ENCODE data around the gene ATP2B2. TPM values are rescaled to one million over a fixed set of nuclear protein-coding genes. Genes with fewer than 3 reads are reported as not detected.

ATP2B2 gene
- total RNA-seq, 1 donor = 0.27 TPM

DNA sequence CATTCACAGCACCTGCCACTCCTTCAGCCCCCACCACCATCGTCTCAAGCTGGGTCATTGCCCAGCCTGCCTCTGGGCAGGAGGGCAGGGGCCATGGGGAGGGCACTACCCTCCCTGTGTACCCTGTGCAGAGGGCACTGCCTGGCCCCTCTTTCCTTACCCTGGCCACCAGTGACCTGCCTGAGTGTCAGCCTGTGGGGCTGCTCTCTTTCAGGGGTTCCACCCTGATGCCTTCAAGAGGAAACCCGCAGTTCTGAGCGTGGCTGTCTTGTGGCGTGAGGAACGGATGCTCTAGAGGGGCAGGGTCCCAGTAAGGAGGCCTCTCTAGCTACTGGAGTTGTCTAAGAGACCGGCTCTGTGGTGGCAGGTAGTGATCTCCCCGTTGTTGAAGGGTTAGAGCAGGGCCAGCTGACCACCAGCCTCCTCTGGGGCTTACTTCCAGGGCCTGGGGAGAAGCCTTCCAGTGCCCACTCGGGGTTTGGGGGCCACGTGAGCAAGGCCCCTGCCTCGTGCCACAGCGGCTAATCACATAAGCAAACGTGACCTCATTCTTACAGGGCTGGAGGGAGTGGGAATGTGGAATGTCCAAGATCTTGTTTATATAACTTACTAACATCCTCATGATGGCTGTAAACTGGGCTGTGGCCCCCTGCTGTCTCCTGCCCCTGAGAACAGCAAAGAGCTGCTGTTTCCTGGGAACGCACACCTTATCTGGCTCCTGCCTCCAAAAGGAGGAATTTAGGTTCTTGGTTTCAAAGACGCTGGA lies 153.1 kb downstream of the ATP2B2 start:
- no peak for DNase-seq (ENCODE audit: low read depth in 2 of 3, low spot score in 2 of 3)

DNA sequence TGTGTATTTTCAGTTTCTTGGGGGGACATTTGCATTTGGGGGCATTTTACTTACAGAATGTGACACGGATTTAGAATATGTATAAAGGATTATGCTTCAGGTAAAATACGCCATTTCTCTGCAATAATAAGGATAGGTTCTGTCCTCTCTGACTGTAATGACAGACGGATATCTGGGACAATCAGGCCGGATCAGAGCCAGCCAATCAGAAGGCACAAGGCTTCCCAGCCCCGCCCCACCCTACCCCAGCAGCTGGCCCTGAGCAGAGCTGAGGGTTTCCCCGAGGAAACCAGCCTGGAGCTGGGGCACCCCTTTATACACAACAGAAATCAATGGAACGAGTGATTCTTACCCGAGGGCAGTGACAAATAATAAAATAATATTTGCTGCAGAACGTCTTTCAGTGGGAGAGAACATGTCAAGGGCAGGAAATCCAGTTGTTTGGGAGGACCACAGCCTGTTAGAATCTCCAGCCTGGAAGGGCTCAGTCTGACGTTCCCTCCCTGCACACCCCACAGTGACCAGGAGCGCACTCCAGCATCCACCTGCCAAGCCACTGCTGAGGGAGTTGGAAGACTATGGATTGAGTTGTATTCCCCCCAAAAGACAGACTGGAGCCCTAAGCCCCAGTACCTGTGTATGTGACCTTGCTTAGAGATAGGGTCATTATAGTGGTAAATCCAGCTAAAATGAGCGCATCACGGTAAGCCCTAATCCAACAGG lies 154.2 kb downstream of the ATP2B2 start:
- no peak for DNase-seq (ENCODE audit: low read depth in 2 of 3, low spot score in 2 of 3)

DNA sequence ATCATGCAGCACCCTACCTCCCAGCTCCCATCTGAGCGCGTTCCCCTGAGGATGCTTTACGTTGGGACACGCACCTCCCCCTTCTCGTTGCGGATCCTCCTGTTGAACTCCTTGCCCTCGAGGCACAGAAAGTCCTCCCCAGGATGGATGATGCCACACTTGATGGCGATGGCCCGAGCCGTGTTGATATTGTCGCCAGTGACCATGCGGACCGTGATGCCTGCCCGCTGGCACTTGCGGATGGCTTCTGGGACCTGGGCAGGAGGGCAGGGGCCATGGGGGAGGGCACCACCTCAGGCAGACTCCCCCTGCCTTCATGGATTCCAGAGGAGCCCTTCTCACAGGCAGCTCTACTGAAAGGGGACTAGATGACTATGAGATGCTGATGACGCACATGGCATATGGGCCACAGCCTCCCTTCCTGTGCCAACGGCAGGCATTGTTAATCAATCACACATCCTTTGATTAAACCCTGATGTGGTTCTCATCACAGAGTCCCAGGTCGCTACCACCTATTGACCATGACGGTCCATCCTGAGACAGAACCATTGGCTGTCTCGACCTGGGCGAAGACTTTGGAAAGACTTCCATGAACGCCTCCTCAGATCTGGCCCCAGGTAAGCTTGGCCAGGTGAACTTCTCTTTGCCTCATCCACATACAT lies 154.9 kb downstream of the ATP2B2 start:
- no peak for DNase-seq (ENCODE audit: low read depth in 2 of 3, low spot score in 2 of 3)

GRCh38 chr3:10349801-10350200 lies 155.6 kb downstream of the ATP2B2 start:
- DNase-seq (ENCODE audit: low read depth in 2 of 3, low spot score in 2 of 3) = no peak

- no peak for DNase-seq (ENCODE audit: low read depth in 2 of 3, low spot score in 2 of 3)
Measured at GRCh38 chr3:10348404-10348721, 157.0 kb downstream of the ATP2B2 start.

DNA sequence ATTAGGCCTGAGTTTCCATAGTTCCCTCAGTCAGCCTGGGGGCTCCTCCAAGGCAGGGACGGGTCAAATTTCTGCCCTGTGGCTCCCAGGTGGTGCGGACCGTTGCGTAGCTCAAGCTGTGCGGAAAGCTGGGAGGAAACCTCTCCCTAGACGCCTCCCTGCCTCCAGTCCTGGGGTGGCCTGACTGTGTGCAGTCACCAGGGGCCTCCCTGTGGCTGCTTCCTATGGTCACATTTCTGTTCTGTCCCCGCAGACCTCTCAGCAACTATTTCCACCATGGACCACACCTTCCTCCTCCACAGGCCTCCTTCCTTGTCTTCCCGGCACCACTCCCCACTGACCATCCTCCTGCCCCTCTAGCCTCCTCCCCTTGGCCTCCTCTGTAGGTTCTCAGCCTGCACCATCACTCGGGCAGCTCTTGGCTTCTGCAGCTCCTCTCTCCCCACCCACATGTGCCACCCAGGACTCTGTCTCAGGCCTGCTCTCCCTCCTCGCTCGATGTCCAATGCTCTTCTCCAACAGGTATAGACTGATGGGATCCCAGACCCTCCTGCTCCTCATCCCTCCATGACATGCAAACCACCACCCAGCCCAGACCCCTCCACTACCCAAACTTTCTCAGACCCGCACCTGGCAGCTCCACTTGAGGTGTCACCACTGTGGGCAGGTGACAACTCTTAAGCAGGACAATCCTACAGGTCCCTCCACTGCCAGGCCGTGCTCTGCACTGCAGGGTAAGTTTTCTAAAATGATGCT lies 157.6 kb downstream of the ATP2B2 start:
- no peak for DNase-seq (ENCODE audit: low read depth in 2 of 3, low spot score in 2 of 3)

- no peak for DNase-seq (ENCODE audit: low read depth in 2 of 3, low spot score in 2 of 3)
Measured at GRCh38 chr3:10345911-10346310, 159.5 kb downstream of the ATP2B2 start.

GRCh38 chr3:10344944-10345575 lies 160.3 kb downstream of the ATP2B2 start:
- DNase-seq (ENCODE audit: low read depth in 2 of 3, low spot score in 2 of 3) = no peak

DNA sequence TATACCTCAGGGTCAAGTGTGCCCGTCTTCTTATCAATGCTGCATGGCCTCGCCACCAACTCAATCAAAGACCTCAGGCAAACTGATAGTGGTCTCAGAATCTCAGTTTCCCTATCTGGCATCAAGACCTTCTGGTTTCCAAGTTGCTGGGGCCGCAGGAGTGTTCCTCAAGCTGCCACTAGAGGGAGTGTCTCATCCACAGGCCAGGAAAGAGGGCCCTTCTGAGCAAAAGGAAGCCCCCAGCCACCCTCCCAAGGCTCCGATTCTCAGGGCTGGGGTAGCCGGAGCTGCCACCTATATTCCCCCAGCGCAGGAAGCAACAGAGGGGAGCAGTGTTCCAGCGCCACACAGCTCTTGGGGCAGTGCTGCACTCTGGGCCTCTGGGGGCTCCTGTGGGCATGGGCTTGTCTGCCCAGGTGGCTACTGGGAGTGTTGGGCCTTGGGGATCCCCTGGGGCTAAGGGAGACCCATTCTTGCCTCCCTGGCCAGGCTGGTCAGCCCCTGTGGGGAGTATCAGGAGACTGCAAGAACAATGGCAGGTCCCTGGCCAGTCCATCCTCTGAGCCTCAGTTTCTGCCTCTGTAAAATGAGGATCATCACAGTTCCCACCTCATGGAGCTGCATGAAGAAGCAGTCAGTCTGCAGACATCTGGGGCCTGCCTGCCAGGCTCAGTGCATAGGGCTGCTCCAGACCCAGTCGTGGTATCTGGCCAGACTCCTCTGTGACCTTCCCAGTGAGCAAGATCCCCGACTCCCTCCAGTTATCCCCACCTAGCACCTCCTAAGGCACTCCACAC lies 161.0 kb downstream of the ATP2B2 start:
- DNase-seq (ENCODE audit: low read depth in 2 of 3, low spot score in 2 of 3) = peak in 2 of 3 donors; percentile 31 to 60

DNA sequence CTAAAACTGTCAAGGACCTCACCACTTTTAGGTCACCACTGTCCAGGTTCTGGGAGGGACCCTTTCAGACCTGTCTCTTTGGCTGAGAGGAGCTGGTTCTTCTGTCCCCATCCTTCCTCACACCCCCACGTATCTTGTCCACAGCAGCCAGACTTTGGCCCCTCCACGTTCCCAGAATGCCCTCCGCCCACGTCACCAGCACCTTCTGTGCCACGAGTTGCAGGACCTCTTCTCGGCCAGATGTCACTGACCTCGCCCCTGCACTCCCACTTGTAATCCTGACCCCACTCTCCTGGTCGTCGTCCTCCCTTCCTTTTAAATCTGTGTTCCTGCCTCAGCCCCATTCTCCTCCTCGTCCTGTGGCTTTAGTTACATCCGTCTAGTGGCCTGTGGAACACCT lies 161.9 kb downstream of the ATP2B2 start:
- DNase-seq (ENCODE audit: low read depth in 2 of 3, low spot score in 2 of 3) = no peak

DNA sequence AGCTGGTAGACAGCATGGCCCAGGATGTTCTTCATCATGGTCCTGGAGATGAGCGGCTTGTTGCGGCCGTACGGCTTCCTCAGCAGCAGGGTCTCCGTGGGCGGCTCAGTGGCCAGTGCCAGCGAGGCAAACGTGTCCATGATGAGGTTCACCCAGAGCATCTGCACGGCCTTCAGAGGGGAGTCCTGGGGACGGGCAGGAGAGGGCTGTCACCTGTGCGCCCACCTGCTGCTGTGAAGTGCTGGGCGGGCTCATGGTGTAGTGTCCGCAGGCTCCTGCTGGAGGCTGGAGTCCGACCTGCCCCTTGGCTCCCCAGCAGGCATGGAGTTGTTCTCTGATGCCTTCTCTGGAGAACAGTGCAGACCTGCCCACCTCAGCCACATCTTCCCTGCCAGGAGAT lies 162.6 kb downstream of the ATP2B2 start:
- DNase-seq (ENCODE audit: low read depth in 2 of 3, low spot score in 2 of 3) = no peak

GRCh38 chr3:10341901-10342398 lies 163.4 kb downstream of the ATP2B2 start:
- no peak for DNase-seq (ENCODE audit: low read depth in 2 of 3, low spot score in 2 of 3)

GRCh38 chr3:10340476-10340875 lies 164.9 kb downstream of the ATP2B2 start:
- DNase-seq (ENCODE audit: low read depth in 2 of 3, low spot score in 2 of 3) = no peak

- DNase-seq (ENCODE audit: low read depth in 2 of 3, low spot score in 2 of 3) = no peak
Measured at GRCh38 chr3:10340046-10340445, 165.3 kb downstream of the ATP2B2 start.

DNA sequence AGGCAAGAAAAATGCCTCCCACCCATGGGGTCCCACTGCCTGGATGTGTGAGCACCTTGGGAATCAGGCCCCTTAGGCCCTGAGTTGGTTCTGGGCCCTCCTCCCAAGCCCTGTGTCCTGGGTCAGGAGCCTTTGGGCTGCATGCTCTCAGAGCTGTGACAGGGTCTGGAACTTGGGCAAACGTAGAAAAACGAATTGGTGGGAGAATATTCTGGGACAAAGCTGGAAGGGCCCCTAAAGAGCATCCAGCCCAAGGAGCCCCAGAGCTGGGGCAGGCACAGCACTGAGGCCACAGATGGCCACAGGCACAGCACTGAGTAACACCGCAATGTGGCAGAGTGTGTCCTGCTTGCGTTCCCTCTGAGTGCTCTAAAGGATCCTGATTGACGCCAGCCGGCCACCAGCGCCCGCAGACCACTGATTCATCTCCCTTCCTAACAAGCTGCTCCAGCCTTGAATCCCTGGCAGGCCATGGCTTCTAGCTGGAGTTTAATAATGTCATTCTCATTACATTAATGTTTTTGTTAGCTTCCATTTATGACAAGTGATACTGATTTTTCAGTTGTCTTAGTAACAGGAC lies 165.9 kb downstream of the ATP2B2 start:
- DNase-seq (ENCODE audit: low read depth in 2 of 3, low spot score in 2 of 3) = no peak

DNA sequence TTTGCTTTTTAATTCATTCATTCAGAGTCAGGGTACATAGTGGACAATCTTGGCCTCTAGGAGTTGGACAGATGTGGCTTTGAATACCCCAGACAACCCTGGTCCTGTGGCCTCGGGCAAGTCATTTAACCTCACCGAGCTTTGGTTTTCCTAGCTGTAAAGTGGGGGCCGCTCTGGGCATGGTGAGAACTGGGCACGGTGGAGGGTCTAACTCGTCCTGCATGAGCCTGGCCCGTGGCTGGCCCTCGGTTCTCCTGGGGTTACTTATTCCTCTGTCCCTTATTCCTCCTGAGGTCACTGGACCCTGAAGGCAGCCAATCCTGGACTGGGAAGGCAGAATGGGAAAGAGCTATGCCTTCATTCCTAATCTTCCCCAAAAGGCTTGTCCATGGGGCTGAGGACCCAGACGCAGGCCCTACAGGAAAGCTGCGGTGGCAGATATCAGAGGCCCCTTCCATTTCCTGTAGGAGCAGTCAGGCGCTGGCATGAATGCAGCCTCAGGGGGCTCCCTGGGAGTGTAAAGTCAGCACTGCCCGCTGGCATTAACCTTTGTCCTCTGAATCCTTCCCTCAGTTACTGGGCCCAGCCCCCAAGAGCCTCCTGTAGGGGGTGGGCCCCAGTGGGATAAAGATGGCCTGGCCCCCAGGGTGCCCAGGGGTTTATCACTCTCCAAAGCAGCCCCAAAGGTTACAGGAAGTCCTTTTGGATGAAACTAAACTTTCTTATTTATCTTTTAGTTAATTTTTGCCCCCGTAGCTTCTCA lies 166.6 kb downstream of the ATP2B2 start:
- DNase-seq (ENCODE audit: low read depth in 2 of 3, low spot score in 2 of 3) = peak in 1 of 3 donors; percentile 44

DNA sequence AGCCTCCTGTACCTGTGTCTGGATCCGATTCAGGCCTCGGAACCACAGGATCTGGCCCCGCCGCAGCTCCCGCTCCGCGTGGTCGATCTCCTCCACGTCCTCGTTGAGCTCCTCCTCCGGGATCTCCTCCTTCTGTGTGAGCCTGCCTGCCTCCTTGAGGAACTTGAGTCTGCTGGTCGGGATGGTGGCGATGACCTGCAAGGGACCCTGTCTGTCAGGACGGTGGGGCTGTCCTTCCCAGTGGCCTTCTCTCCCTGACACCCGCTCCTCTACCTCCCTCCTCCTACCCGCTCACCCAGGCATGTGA lies 167.3 kb downstream of the ATP2B2 start:
- DNase-seq (ENCODE audit: low read depth in 2 of 3, low spot score in 2 of 3) = no peak

DNA sequence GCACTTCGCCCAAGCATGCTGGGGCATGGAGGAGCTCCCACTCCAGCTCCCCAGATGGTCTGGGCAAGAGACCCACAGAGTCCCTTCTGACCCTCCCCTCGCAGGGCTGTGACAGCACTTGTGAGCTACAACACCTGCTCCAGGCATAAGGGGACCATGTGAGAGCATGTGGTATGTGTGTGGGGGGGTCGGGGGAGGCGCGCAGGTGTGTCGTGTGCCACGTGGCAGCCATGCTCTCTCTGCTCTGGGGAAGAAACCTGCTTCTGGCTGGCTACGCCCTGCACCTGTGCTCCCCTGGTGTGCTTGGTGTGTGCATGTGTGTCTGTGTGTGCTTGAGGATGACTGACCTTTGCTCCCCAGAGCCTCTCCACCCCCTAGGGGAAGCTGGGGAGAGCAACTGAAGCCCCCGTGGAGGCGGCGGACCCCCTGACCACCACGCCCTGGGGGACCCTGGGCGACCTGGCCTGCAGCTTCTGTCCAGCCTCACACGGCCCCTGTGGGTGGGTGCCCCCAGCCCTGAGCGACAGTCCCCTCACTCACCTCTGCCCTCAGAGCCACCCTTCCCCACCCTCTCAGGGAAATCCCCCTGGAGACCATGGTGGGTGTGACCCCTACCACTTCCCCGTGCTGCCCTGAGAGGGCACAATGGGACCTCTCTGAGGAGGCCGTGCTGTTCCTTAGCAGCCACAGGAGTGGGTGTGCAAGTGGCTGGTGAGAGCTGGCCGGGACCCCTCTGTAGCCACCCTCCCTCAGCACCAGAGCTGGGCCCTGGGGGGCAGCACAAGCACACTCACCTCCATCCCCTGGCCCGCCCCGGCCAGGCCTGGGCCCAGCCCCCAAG lies 167.8 kb downstream of the ATP2B2 start:
- no peak for DNase-seq (ENCODE audit: low read depth in 2 of 3, low spot score in 2 of 3)

Data from hematopoietic multipotent progenitor cell (in vitro differentiated cells).